Embryonic facial prominence (tissue), 1 donor: ENCODE measurements around the gene TNF.

Experiments used
- DNase-seq: peaks from one replicate; pipeline ENCODE4 v3.0.0-alpha.2; 2016; ENCODE audit errors: extremely low spot score

The TNF gene

GRCh38 chr6:31575335-31575901, at the start of gene TNF:
TNF (plus strand) TSS chr6:31575565; CDS start chr6:31575742, 177 bp downstream.
- no peak for DNase-seq

GRCh38 chr6:31525932-31526591, 49.3 kb upstream of the TNF start:
- no peak for DNase-seq

- no peak for DNase-seq
These were observed 47.0 kb upstream of the TNF start for GRCh38 chr6:31528307-31528777.

GRCh38 chr6:31528821-31529328, 46.5 kb upstream of the TNF start, which contains the start of gene MCCD1:
MCCD1 (plus strand) TSS chr6:31528962; CDS start chr6:31529015, 53 bp downstream.
- no peak for DNase-seq

GRCh38 chr6:31529329-31530150, 45.8 kb upstream of the TNF start:
- DNase-seq: no peak

GRCh38 chr6:31530659-31531058, 44.7 kb upstream of the TNF start:
- DNase-seq: no peak

GRCh38 chr6:31531162-31531561, 44.2 kb upstream of the TNF start:
- DNase-seq: no peak

- DNase-seq: no peak
These were observed 43.4 kb upstream of the TNF start for GRCh38 chr6:31531771-31532643.

- no peak for DNase-seq
These were observed 42.5 kb upstream of the TNF start for GRCh38 chr6:31532644-31533454.

GRCh38 chr6:31533455-31533841, 41.9 kb upstream of the TNF start:
- DNase-seq: no peak

- no peak for DNase-seq
These were observed 41.4 kb upstream of the TNF start for GRCh38 chr6:31534011-31534410.

- no peak for DNase-seq
These were observed 40.8 kb upstream of the TNF start for GRCh38 chr6:31534521-31535040.

- DNase-seq: no peak
These were observed 39.6 kb upstream of the TNF start for GRCh38 chr6:31535538-31536324.

- no peak for DNase-seq
These were observed 36.5 kb upstream of the TNF start for GRCh38 chr6:31538805-31539400.

- no peak for DNase-seq
These were observed 34.7 kb upstream of the TNF start for GRCh38 chr6:31540640-31541039.

- no peak for DNase-seq
These were observed 34.2 kb upstream of the TNF start for GRCh38 chr6:31541059-31541657.

- peak; percentile 95 for DNase-seq
These were observed 33.5 kb upstream of the TNF start, which contains the start of gene DDX39B for GRCh38 chr6:31541658-31542521. DDX39B (minus strand) TSS chr6:31542003; CDS start chr6:31540532, 1,471 bp downstream.

- DNase-seq: no peak
These were observed 31.7 kb upstream of the TNF start for GRCh38 chr6:31543639-31544038.
